ENCODE measurements around the gene CLP1.

The CLP1 gene

GRCh38 chr11:57619331-57619730, 38.2 kb upstream of the CLP1 start:
- TF ChIP-seq, protein P1, sequence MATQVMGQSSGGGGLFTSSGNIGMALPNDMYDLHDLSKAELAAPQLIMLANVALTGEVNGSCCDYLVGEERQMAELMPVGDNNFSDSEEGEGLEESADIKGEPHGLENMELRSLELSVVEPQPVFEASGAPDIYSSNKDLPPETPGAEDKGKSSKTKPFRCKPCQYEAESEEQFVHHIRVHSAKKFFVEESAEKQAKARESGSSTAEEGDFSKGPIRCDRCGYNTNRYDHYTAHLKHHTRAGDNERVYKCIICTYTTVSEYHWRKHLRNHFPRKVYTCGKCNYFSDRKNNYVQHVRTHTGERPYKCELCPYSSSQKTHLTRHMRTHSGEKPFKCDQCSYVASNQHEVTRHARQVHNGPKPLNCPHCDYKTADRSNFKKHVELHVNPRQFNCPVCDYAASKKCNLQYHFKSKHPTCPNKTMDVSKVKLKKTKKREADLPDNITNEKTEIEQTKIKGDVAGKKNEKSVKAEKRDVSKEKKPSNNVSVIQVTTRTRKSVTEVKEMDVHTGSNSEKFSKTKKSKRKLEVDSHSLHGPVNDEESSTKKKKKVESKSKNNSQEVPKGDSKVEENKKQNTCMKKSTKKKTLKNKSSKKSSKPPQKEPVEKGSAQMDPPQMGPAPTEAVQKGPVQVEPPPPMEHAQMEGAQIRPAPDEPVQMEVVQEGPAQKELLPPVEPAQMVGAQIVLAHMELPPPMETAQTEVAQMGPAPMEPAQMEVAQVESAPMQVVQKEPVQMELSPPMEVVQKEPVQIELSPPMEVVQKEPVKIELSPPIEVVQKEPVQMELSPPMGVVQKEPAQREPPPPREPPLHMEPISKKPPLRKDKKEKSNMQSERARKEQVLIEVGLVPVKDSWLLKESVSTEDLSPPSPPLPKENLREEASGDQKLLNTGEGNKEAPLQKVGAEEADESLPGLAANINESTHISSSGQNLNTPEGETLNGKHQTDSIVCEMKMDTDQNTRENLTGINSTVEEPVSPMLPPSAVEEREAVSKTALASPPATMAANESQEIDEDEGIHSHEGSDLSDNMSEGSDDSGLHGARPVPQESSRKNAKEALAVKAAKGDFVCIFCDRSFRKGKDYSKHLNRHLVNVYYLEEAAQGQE (IDR thresholded peaks at IDR 0.05; ENCODE audit: insufficient replicate concordance, low read depth), result no peak
- TF ChIP-seq, protein P2, sequence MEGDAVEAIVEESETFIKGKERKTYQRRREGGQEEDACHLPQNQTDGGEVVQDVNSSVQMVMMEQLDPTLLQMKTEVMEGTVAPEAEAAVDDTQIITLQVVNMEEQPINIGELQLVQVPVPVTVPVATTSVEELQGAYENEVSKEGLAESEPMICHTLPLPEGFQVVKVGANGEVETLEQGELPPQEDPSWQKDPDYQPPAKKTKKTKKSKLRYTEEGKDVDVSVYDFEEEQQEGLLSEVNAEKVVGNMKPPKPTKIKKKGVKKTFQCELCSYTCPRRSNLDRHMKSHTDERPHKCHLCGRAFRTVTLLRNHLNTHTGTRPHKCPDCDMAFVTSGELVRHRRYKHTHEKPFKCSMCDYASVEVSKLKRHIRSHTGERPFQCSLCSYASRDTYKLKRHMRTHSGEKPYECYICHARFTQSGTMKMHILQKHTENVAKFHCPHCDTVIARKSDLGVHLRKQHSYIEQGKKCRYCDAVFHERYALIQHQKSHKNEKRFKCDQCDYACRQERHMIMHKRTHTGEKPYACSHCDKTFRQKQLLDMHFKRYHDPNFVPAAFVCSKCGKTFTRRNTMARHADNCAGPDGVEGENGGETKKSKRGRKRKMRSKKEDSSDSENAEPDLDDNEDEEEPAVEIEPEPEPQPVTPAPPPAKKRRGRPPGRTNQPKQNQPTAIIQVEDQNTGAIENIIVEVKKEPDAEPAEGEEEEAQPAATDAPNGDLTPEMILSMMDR (IDR thresholded peaks at IDR 0.05; ENCODE audit: insufficient read depth, low read length), result peak; percentile 17
- no peak for TF ChIP-seq SPI1 (IDR thresholded peaks at IDR 0.05; ENCODE audit: borderline replicate concordance, low read depth)
- no peak overlapping the region for H3K4me3 ChIP-seq (replicated peaks; ENCODE audit: insufficient read depth, low read length)
- DNase-seq (ENCODE audit: low read depth in 1 of 2, low spot score in 1 of 2), result no peak
- no peaks in the 10 kb centered on the region for H3K27me3 ChIP-seq (ENCODE audit: insufficient read depth, poor library complexity, severe bottlenecking)
- no peak overlapping the region for H3K27ac ChIP-seq (replicated peaks)

- DNase-seq (ENCODE audit: low read depth in 1 of 2, low spot score in 1 of 2), result no peak
- Histone ChIP-seq H3K27ac (replicated peaks) (no peak overlapping the region), H3K27me3 (ENCODE audit: insufficient read depth, poor library complexity, severe bottlenecking) (no peaks in the 10 kb centered on the region), H3K4me3 (replicated peaks; ENCODE audit: insufficient read depth, low read length) (no peak overlapping the region)
- TF ChIP-seq GABPA (IDR thresholded peaks at IDR 0.05; ENCODE audit: low read depth), result no peak
- no peak for TF ChIP-seq POLR2AphosphoS5 (IDR thresholded peaks at IDR 0.05; ENCODE audit: low read depth)
- TF ChIP-seq, protein P2 (IDR thresholded peaks at IDR 0.05; ENCODE audit: insufficient read depth, low read length), result no peak
- TF ChIP-seq, protein P1 (IDR thresholded peaks at IDR 0.05; ENCODE audit: insufficient replicate concordance, low read depth), result no peak
- no peak for TF ChIP-seq SPI1 (IDR thresholded peaks at IDR 0.05; ENCODE audit: borderline replicate concordance, low read depth)
Measured at GRCh38 chr11:57620467-57620866, 37.1 kb upstream of the CLP1 start.

DNA sequence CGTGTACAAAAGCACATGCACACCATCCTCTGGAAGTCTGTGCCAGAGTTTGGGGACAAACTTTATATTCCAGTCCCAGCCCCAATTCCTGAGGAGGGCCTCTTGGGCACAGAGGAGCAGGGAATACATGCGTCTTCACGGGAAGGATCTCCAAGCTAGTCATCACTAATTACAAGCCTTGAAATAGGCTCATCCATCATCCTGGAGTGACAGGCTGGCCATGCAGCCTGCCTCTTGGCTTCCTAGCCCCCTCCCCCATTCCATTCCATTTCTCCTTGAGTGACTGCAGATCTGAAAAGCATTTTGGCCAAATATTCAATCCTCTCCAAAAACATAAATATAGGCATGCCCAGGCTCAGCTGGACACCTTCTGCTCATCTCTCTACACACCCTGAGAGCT, 35.3 kb upstream of the CLP1 start:
- TF ChIP-seq SPI1 (IDR thresholded peaks at IDR 0.05; ENCODE audit: borderline replicate concordance, low read depth), result no peak
- TF ChIP-seq, protein P1 (IDR thresholded peaks at IDR 0.05; ENCODE audit: insufficient replicate concordance, low read depth), result no peak
- TF ChIP-seq GABPA (IDR thresholded peaks at IDR 0.05; ENCODE audit: low read depth), result no peak
- no peak for TF ChIP-seq POLR2AphosphoS5 (IDR thresholded peaks at IDR 0.05; ENCODE audit: low read depth)
- TF ChIP-seq, protein P2 (IDR thresholded peaks at IDR 0.05; ENCODE audit: insufficient read depth, low read length), result no peak
- H3K4me3 ChIP-seq (replicated peaks; ENCODE audit: insufficient read depth, low read length), result no peak overlapping the region
- DNase-seq (ENCODE audit: low read depth in 1 of 2, low spot score in 1 of 2), result no peak
- no peak overlapping the region for H3K27ac ChIP-seq (replicated peaks)
- H3K27me3 ChIP-seq (ENCODE audit: insufficient read depth, poor library complexity, severe bottlenecking), result no peaks in the 10 kb centered on the region
